ES-I3 (cell line): ENCODE data around the gene TMEM41A.
"Not testable (repeated sequence)": the region's sequence is repeated elsewhere in the genome, so short reads cannot be mapped to it uniquely, and the experiment has no call there.

Source experiments
- H3K36me3 ChIP-seq: 2 replicates; pipeline ENCODE4 v1.6.1; 2013; ENCODE audit warnings: mild to moderate bottlenecking, low read length, control low read depth, moderate library complexity; ENCODE audit not compliant: insufficient read depth
- H3K4me1 ChIP-seq: 2 replicates; pipeline ENCODE4 v1.6.1; 2013; ENCODE audit warnings: mild to moderate bottlenecking, control low read depth, low read length; ENCODE audit not compliant: insufficient read depth
- H3K9ac ChIP-seq: 2 replicates; pipeline ENCODE4 v1.6.1; 2013; ENCODE audit warnings: low read depth, mild to moderate bottlenecking, low read length, moderate library complexity
- H3K9me3 ChIP-seq: 2 replicates; pipeline ENCODE4 v1.6.1; 2013; ENCODE audit warnings: mild to moderate bottlenecking, low read length, moderate library complexity; ENCODE audit not compliant: control insufficient read depth, insufficient read depth

Gene TMEM41A

DNA sequence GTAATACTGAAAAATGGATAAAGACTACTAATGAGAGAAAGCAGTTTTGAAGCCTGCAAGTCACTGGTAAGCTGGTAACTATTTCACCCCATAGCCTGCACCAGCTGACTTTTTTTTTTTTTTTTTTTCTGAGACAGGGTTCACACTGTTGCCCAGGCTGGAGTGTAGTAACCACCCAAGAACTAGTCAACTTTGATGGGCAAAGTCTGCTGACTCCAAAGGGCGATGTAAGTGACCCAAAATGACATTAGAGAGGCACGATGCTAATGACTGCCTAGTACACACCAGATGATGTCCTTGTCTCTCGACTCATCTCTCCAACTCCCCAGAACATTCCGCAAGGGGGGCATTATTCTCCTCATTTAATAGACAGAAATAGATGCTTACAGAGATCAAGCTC is 12.9 kb upstream of the TMEM41A start:
- H3K9me3 ChIP-seq: no peaks in the 10 kb centered on the region
- H3K36me3 ChIP-seq: no peaks in the 10 kb centered on the region
- H3K4me1 ChIP-seq: no peaks in the 10 kb centered on the region
- H3K9ac ChIP-seq: no peak overlapping the region

DNA sequence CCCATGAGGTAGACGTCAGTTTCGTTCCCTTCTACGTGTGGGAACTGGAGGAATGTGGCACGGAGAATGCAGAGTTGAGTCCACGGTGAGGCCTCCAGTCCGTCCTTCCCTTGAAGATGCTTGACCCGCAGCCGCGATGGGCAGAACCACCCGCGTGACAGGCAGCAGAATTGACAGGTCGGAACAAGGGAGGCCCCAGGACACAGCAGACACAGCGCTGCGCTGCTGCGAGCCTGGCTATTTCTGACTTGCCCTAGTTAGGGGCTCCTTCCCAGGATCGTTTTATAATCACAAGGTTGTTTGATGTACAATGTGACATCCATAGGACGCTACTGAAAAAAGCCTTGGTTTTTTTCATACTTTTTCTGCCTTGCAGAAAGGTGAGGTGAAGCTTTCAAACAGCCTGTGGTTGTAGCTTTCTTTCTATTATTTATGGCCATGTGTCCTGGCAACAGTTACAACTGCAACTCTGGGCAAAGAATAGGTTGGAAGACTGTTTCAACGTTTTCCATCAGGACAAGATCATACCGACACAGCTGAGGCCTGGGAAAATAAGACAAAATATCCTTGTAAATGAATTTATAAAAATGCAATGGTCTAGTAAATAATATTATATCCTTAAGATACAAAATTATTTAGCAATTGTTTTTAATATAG is 9.6 kb upstream of the TMEM41A start:
- Histone ChIP-seq H3K4me1 (no peaks in the 10 kb centered on the region), H3K9ac (no peak overlapping the region), H3K36me3 (no peaks in the 10 kb centered on the region), H3K9me3 (no peaks in the 10 kb centered on the region)

DNA sequence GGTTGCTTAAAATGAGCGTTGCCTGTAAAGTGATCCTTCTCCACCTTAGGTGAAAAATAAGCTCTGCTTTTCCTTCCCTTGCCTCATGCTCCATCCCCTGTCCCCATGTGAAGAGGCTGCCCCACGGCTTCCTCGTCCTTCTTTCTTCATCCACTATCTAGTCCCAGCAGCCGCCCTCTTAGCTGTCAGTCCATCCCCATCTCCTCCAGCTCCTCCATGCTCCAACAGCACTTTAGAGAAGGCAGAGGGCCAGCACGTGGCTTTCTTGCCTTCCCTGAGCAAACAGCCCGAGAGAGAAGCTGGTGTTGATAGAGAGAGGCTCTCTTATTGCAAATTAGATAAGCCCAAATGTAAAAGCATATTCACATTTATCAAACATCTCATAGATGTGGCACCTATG is 9.0 kb upstream of the TMEM41A start:
- no peaks in the 10 kb centered on the region for H3K9me3 ChIP-seq
- H3K4me1 ChIP-seq: no peaks in the 10 kb centered on the region
- H3K9ac ChIP-seq: no peak overlapping the region
- no peaks in the 10 kb centered on the region for H3K36me3 ChIP-seq

DNA sequence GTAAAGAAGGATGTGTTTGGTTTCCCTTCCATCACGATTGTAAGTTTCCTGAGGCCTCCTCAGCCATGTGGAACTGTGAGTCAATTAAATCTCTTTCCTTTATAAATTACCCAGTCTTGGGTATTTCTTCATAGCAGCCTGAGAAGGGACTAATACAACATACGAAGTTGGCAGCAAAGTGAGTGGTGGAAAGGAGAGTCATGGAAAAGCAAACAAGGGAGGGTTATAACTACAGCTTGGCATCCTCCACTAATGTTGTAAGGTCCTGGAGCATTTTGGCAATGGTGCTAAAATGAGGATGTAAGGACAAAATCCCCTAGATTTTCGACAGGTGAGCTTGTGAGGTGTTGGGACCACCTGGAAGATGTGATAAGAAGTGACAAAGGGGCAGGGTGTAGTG is 5.8 kb upstream of the TMEM41A start:
- H3K36me3 ChIP-seq: no peaks in the 10 kb centered on the region
- H3K9me3 ChIP-seq: no peaks in the 10 kb centered on the region
- no peak overlapping the region for H3K9ac ChIP-seq
- no peaks in the 10 kb centered on the region for H3K4me1 ChIP-seq

DNA sequence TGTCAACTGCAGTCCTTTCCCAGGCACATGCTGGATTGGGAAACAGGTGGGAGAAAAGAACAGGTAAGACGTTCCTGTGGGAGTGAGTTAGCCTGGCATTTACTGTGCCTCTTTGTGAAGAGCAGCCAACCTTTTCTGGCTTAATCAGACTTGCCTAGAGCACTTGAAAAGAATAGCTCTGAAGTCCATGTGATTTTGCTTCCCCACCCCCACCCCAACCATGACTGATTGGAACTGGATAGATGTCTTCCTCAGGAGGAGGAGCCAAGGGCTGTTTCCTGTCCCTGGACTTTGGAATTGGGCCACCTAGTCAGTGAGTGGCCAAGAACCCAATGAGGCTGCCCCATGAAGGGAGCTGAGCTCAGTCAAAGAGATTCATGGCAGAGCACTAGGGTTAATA is 4.7 kb upstream of the TMEM41A start:
- H3K36me3 ChIP-seq: no peaks in the 10 kb centered on the region
- H3K9ac ChIP-seq: no peak overlapping the region
- H3K4me1 ChIP-seq: no peaks in the 10 kb centered on the region
- no peaks in the 10 kb centered on the region for H3K9me3 ChIP-seq

DNA sequence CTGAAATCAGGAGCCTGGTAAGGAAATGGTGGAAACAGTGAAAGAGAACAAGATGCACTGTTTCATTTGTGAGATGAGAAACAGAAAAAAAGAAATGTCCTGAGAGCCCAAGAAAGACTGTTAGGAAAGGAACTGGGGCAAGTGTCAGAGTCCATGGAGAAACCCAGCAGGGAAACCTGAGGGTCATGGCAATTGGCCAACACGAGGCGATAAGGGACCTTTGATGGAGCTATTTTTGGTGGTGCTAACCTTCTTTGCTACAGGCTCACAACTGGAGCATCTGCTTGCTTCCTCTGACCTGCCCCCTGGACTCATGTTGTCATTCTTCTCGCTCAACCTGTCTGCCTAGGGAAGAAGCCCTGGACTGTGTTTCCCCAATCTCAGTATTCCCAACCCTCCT is 4.2 kb upstream of the TMEM41A start:
- no peaks in the 10 kb centered on the region for H3K4me1 ChIP-seq

DNA sequence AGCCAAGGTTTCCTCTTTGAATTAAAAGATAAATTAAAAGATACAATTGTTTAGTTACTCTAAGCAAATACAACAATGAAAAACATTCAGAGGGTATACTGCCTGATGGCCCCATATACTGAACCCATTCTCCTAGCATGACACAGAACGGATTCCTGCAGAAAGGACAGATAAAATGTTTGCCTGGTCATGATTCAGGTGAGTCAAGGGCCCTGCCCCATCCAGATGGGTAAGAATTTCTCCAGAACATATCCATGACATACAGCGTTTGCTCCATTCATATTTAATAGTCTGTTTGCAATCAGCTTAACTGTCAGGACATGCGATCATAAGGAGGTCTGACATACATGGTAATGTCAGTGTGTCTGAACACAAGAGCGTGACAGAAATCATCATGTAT is 8.6 kb downstream of the TMEM41A start:
- Histone ChIP-seq H3K4me1 (no peaks in the 10 kb centered on the region), H3K9ac (no peak overlapping the region), H3K36me3 (peaks cover 14% of the 10 kb centered on the region), H3K9me3 (no peaks in the 10 kb centered on the region)

More for the DNA sequence above, 4.2 kb upstream of the TMEM41A start:
- no peaks in the 10 kb centered on the region for H3K36me3 ChIP-seq
- H3K9me3 ChIP-seq: no peaks in the 10 kb centered on the region
- H3K9ac ChIP-seq: no peak overlapping the region

DNA sequence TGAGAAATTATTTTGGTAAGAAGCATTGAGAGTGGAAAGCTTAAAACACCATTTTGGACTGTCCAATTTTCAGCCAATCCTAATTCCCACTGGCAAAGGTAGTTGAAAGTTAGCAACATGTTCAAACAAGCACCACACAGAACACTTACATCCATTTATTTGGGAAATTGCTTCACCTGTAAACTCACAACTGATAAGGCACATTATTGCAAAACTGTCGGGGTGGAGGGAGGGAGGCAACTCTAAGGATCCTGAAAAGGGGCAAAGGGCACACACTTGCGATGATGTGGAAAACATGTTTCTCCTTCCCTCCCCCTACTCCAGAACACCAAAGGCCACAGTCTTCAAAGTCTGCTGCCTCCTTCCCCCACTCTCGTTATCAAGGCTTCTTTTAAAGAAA is 9.4 kb downstream of the TMEM41A start:
- no peaks in the 10 kb centered on the region for H3K4me1 ChIP-seq
- H3K9me3 ChIP-seq: no peaks in the 10 kb centered on the region
- H3K9ac ChIP-seq: no peak overlapping the region
- H3K36me3 ChIP-seq: peaks cover 10% of the 10 kb centered on the region

DNA sequence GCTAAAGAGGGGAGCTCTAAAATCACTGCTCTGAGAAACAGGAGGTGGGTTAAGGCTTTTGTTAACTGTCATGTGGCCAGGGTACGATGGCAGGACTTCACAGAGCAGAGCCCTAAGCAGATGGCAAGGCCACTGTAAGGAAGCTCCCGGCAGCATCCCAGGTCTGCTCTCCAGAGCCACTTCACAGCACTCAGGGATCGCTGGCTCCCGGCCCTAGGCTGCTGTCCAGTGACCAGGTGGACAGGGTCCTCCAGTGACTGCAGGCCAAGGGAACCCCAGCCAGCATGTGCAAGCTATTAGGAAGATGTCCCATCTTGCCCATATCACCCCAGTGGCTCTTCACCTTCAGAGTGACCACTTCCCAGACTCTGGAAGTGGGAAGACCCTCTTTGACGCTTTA is 10.4 kb downstream of the TMEM41A start:
- Histone ChIP-seq H3K9ac (no peak overlapping the region), H3K36me3 (peaks cover 2% of the 10 kb centered on the region; the same call in 1 of the 2 replicates)

DNA sequence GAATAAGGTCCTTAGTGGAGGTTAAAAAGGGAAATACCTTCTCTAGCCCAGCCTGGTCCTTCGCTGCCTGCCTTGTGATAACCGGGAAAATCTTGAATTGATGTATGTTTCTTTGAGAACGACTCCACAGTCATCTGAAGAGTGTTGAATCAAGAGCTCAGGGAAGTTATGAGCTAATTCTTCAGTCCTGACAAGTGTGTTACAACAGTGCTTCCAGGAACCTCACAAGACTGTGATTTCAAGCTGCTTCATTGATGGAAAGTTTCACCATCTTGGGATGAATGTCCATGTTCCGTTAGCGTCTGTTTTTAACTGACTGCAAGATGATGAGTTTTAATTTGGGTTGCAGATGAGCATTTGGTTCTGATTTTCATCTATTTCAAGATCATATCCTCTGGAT is 12.4 kb downstream of the TMEM41A start:
- Histone ChIP-seq H3K4me1 (no peaks in the 10 kb centered on the region), H3K9ac (no peak overlapping the region), H3K36me3 (peaks cover under 1% of the 10 kb centered on the region; the same call in 1 of the 2 replicates), H3K9me3 (no peaks in the 10 kb centered on the region)

More for the DNA sequence above, 10.4 kb downstream of the TMEM41A start:
- Histone ChIP-seq H3K9me3 (no peaks in the 10 kb centered on the region), H3K4me1 (no peaks in the 10 kb centered on the region)

DNA sequence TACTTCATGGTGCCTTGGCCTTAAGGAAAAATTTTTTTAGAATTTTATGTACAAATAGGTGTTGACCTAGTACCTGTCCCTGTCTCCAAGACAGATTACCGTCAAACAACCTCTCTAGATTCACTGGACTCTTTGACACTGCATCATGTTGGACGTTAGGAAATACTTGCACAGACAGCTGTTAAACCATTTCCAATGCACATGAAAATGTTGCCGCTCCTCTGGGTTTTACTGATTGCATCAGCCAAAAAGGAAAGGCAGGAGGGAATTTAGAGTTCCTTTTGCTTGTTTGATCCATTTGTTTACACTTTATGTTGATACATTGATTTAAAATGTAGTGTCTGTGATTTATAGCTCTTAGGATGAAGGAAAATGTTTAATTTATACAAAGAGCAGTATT is 14.5 kb downstream of the TMEM41A start:
- Histone ChIP-seq H3K4me1 (no peaks in the 10 kb centered on the region), H3K9me3 (no peaks in the 10 kb centered on the region), H3K9ac (no peak overlapping the region), H3K36me3 (no peaks in the 10 kb centered on the region; the same call in 1 of the 2 replicates)

DNA sequence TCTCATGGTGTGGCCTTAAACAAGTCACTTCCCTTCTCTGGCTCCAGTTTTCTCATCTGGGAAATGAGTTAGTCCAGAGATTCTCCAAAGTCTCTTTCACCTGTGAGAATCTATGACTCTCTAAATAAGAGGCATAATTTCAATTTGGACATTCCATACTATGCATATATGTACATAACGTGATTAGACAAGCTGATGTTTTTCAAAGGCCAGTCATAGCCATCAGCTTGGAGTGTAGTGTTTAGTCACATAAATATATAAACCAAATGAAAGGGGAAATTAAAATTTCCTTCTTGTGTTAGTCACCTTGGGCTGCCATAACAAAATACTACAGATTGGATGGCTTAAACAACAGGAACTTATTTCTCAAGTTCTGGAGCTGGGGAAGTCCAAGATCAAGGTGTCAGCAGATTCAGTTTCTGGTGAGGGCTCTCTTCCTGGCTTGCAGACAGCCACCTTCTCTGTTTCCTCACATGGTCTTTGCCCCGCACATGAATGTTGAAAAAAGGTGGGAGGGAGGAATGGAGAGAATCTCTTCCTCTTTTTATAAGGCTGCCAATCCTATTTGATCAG is 19.4 kb downstream of the TMEM41A start:
- Histone ChIP-seq H3K9me3 (no peaks in the 10 kb centered on the region), H3K36me3 (peaks cover 2% of the 10 kb centered on the region; the same call in 1 of the 2 replicates), H3K4me1 (no peaks in the 10 kb centered on the region), H3K9ac (no peak overlapping the region)

DNA sequence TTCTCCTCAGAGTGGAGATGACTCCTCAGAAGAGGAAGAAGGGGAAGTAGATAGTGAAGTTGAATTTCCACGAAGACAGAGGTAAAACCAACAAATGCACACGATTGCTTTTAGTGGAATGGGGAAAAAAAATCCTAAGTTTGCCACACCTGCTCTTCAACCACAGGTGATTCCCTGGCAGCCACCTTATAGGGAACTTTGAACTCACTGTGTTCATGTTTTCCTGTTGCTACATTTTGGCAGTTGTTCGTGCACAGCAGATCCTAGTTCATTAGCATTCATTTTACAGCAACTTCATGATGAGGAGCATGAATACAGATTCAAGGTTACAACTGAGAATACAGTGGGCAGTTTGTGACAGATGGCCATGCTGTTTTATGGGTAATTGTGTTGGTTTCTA is 21.5 kb downstream of the TMEM41A start:
- Histone ChIP-seq H3K9ac (no peak overlapping the region), H3K4me1 (no peaks in the 10 kb centered on the region), H3K36me3 (peaks cover 2% of the 10 kb centered on the region; the same call in 1 of the 2 replicates), H3K9me3 (no peaks in the 10 kb centered on the region)

DNA sequence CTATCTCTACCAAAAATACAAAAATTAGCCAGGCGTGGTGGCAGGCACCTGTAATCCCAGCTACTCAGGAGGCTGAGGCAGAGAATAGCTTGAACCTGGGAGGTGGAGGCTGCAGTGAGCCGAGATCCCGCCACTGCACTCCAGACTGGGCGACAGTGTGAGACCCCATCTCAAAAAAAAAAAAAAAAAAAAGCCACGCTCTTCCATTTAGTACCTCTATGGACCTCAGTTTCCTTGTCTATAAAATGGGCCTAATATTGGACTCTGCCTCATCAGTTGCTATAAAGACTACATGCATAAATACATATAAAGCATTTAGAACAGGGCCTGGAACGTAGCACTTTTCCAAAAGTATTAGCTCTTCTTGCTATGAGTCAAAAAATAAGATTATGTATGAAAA is 23.9 kb downstream of the TMEM41A start:
- H3K9me3 ChIP-seq, H3K9ac ChIP-seq, H3K36me3 ChIP-seq, H3K4me1 ChIP-seq: not testable (repeated sequence)

DNA sequence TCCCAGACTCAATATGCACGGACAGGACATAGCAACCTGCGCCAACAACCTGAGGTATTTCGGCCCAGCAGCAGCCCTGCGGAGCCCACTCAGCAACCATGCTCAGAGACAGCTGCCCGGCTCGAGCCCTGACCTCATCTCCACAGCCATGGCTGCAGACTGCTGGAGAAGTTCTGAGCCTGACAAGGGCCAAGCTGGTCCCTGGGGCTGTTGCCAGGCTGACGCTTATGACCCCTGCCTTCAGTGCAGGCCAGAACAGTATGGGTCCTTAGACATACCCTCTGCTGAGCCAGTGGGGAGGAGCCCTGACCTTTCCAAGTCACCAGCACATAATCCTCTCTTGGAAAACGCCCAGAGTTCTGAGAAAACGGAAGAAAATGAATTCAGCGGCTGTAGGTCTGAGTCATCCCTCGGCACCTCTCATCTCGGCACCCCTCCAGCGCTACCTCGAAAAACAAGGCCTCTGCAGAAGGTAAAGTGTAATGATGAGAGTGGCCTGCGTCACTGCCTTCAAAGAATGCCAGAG is 25.5 kb downstream of the TMEM41A start:
- Histone ChIP-seq H3K36me3 (peaks cover 2% of the 10 kb centered on the region; the same call in 1 of the 2 replicates), H3K4me1 (peaks cover 11% of the 10 kb centered on the region), H3K9ac (no peak overlapping the region), H3K9me3 (no peaks in the 10 kb centered on the region)
